IMR-90 (cell line): ENCODE results near the gene FAM43B. TPM values are rescaled to one million over a fixed set of nuclear protein-coding genes. Genes with fewer than 3 reads are reported as not detected.

Experiments used
- ATAC-seq: fragments of 200-7000 bp; cut with Tn5 transposase; 2 replicates; pipeline ENCODE4 v1.9.1; 2020; ENCODE audit warnings: low read depth, mild to moderate bottlenecking, moderate library complexity
- BruUV-seq: library from RNA; stranded (reverse); fragments of 400-500 nt; replicated peaks from 2 replicates; lab custom pipeline; 2021; lab: Mats Ljungman, UMichigan
- CTCF ChIA-PET: fragments of 300-600 bp; formaldehyde crosslinking; extraction: SDS; loops from one replicate; lab custom pipeline; 2021; ENCODE audit warnings: antibody characterized with exemption; lab: Yijun Ruan, JAX
- POLR2A ChIA-PET: fragments of 300-600 bp; sonication (Branson Sonifier 250); formaldehyde crosslinking; loops from one replicate; lab custom pipeline; 2022; ENCODE audit warnings: antibody characterized with exemption; ENCODE audit not compliant: unreplicated experiment; lab: Charles Lee
- DNase-seq: peaks from one replicate; pipeline ENCODE4 v3.0.0; 2013
- H2AFZ ChIP-seq: replicated peaks from 2 replicates; pipeline ENCODE3; 2013; ENCODE audit warnings: low read length, mild to moderate bottlenecking; ENCODE audit not compliant: poor library complexity
- H2AK5ac ChIP-seq: 2 replicates; pipeline ENCODE4 v1.6.1; 2013; ENCODE audit warnings: low read depth, low read length, inconsistent platforms
- H2AK9ac ChIP-seq: replicated peaks from 2 replicates; pipeline ENCODE3; 2013; ENCODE audit warnings: mild to moderate bottlenecking, low read depth, low read length, moderate library complexity; ENCODE audit not compliant: poor library complexity
- H2BK120ac ChIP-seq: 2 replicates; pipeline ENCODE4 v1.6.1; 2013; ENCODE audit warnings: low read depth, low read length, inconsistent platforms
- H2BK15ac ChIP-seq: 3 replicates; pipeline ENCODE4 v1.6.1; 2013; ENCODE audit warnings: low read depth, low read length, inconsistent platforms
- H2BK20ac ChIP-seq: 2 replicates; pipeline ENCODE4 v1.6.1; 2013; ENCODE audit warnings: low read depth, mild to moderate bottlenecking, inconsistent platforms, low read length, moderate library complexity
- H2BK5ac ChIP-seq: 2 replicates; pipeline ENCODE4 v1.6.1; 2013; ENCODE audit warnings: mild to moderate bottlenecking, low read depth, low read length, inconsistent platforms; ENCODE audit not compliant: poor library complexity, severe bottlenecking
- H3K14ac ChIP-seq: replicated peaks from 2 replicates; pipeline ENCODE4 v1.6.1; 2013; ENCODE audit warnings: low read depth, low read length, inconsistent platforms
- H3K18ac ChIP-seq: 2 replicates; pipeline ENCODE4 v1.6.1; 2013; ENCODE audit warnings: low read depth, low read length, control low read depth
- H3K23ac ChIP-seq: 2 replicates; pipeline ENCODE4 v1.6.1; 2013; ENCODE audit warnings: low read depth, low read length, inconsistent platforms
- H3K27ac ChIP-seq: 2 replicates; pipeline ENCODE4 v1.5.1; 2013; ENCODE audit warnings: mild to moderate bottlenecking, control low read depth, low read length; ENCODE audit not compliant: insufficient read depth
- H3K27me3 ChIP-seq: 2 replicates; pipeline ENCODE4 v1.6.1; 2013; ENCODE audit warnings: low read length; ENCODE audit not compliant: control insufficient read depth, insufficient read depth
- H3K36me3 ChIP-seq: 2 replicates; pipeline ENCODE4 v1.6.1; 2013; ENCODE audit warnings: low read length, mixed read lengths; ENCODE audit not compliant: control insufficient read depth, insufficient read depth
- H3K4ac ChIP-seq: 2 replicates; pipeline ENCODE4 v1.6.1; 2013; ENCODE audit warnings: low read depth, low read length, inconsistent platforms
- H3K4me1 ChIP-seq: 2 replicates; pipeline ENCODE4 v1.6.1; 2013; ENCODE audit warnings: low read length, mixed read lengths; ENCODE audit not compliant: control insufficient read depth, insufficient read depth
- H3K4me2 ChIP-seq: 2 replicates; pipeline ENCODE4 v1.6.1; 2013; ENCODE audit warnings: low read depth, mild to moderate bottlenecking, control low read depth, low read length, moderate library complexity
- H3K4me3 ChIP-seq: 2 replicates; pipeline ENCODE4 v1.5.1; 2013; ENCODE audit warnings: low read depth, mild to moderate bottlenecking, control low read depth, low read length, moderate library complexity; ENCODE audit not compliant: insufficient read depth
- H3K56ac ChIP-seq: 2 replicates; pipeline ENCODE4 v1.6.1; 2013; ENCODE audit warnings: low read length, inconsistent platforms; ENCODE audit not compliant: insufficient read depth; ENCODE audit errors: extremely low read depth
- H3K79me1 ChIP-seq, 2 experiments: 2 replicates each; pipeline ENCODE4 v1.6.1; 2013; ENCODE audit warnings: low read length in 2 of 2, inconsistent platforms in 1 of 2, low read depth in 1 of 2
- H3K9ac ChIP-seq: 2 replicates; pipeline ENCODE4 v1.6.1; 2013; ENCODE audit warnings: low read depth, low read length, control low read depth
- H3K9me1 ChIP-seq: 2 replicates; pipeline ENCODE4 v1.6.1; 2013; ENCODE audit warnings: low read length, inconsistent platforms; ENCODE audit not compliant: insufficient read depth
- H3K9me3 ChIP-seq: 2 replicates; pipeline ENCODE4 v1.6.1; 2013; ENCODE audit warnings: low read length; ENCODE audit not compliant: control insufficient read depth, insufficient read depth
- H4K20me1 ChIP-seq: 2 replicates; pipeline ENCODE4 v1.6.1; 2013; ENCODE audit warnings: low read length, inconsistent platforms; ENCODE audit not compliant: insufficient read depth
- H4K5ac ChIP-seq: 2 replicates; pipeline ENCODE4 v1.6.1; 2013; ENCODE audit warnings: mild to moderate bottlenecking, low read depth, low read length, control low read depth
- H4K8ac ChIP-seq, 2 experiments: 2 replicates each; pipeline ENCODE4 v1.6.1; 2013; ENCODE audit warnings: low read depth in 2 of 2, low read length in 2 of 2, control low read depth in 1 of 2, inconsistent platforms in 1 of 2
- H4K91ac ChIP-seq: 2 replicates; pipeline ENCODE4 v1.6.1; 2013; ENCODE audit warnings: low read depth, low read length, inconsistent platforms; ENCODE audit not compliant: insufficient read depth
- BHLHE40 ChIP-seq: fragments of 150-350 bp; IDR thresholded peaks from 2 replicates; pipeline ENCODE4 v1.6.1; 2016; ENCODE audit warnings: mild to moderate bottlenecking, low read depth, low read length
- CEBPB ChIP-seq: IDR thresholded peaks from 2 replicates; pipeline ENCODE4 v1.6.1; 2012; ENCODE audit warnings: low read depth, low read length, improper control_type of control experiment
- FOS ChIP-seq: fragments of 150-350 bp; IDR thresholded peaks from 2 replicates; pipeline ENCODE4 v1.6.1; 2016; ENCODE audit warnings: low read depth, low read length
- MAFK ChIP-seq: IDR thresholded peaks from 2 replicates; pipeline ENCODE4 v1.6.1; 2012; ENCODE audit warnings: low read depth, low read length, improper control_type of control experiment
- MAZ ChIP-seq: IDR thresholded peaks from 2 replicates; pipeline ENCODE4 v1.6.1; 2012; ENCODE audit warnings: low read depth, mild to moderate bottlenecking, low read length, improper control_type of control experiment, moderate library complexity, borderline replicate concordance
- MXI1 ChIP-seq: IDR thresholded peaks from 2 replicates; pipeline ENCODE4 v1.6.1; 2012; ENCODE audit warnings: low read depth, mild to moderate bottlenecking, low read length, moderate library complexity, borderline replicate concordance
- POLR2A ChIP-seq: IDR thresholded peaks from 2 replicates; pipeline ENCODE4 v1.6.1; 2012; ENCODE audit warnings: mild to moderate bottlenecking, low read depth, low read length
- RAD21 ChIP-seq: IDR thresholded peaks from 2 replicates; pipeline ENCODE4 v1.6.1; 2012; ENCODE audit warnings: low read length, improper control_type of control experiment
- RFX5 ChIP-seq: IDR thresholded peaks from 2 replicates; pipeline ENCODE4 v1.8.0; 2012; ENCODE audit warnings: low read depth, mild to moderate bottlenecking, low read length, moderate library complexity
- WGBS, 2 experiments: methylation state at CpG; one replicate each; pipeline versions ENCODE4 v1.1.5 to v1.1.7; 2013; ENCODE audit warnings: missing lambda C conversion rate in 2 of 2; ENCODE audit not compliant: insufficient read length in 1 of 2; ENCODE audit errors: extremely low coverage in 2 of 2; 5-methylcytosine and 5-hydroxymethylcytosine counted together
- dilution Hi-C: fragments of 300-500 bp; cut with HindIII; formaldehyde crosslinking; loops from one replicate; pipeline ENCODE4 v1.14.3; 2018; ENCODE audit warnings: low sequenced_read_pairs; ENCODE audit not compliant: unreplicated experiment
- in situ Hi-C: fragments of 300-500 bp; cut with MboI; formaldehyde crosslinking; loops from 3 replicates; pipeline ENCODE4 v1.14.3; 2019; ENCODE audit warnings: low sequenced_read_pairs, inconsistent platforms, mixed read lengths
- intact Hi-C: fragments of 100-400 bp; cut with micrococcal nuclease; formaldehyde crosslinking; loops from 2 replicates; pipeline ENCODE4 v1.10.0; 2022
- polyA plus RNA-seq, 3 experiments: library from polyadenylated mRNA; depleted of rRNA; stranded (reverse); fragments of >200 nt; gene quantifications; 2 replicates each; pipeline ENCODE4 v1.2.3, GENCODE V29; 2012; ENCODE audit warnings: low replicate concordance in 1 of 3
- total RNA-seq: library from RNA; depleted of rRNA; stranded (reverse); fragments of >200 nt; gene quantifications from 2 replicates; pipeline ENCODE4 v1.2.3, GENCODE V29; 2012
- TF ChIP-seq, protein P1 (sequence below): conservative IDR thresholded peaks from 2 replicates; pipeline ENCODE4 v1.5.1; 2012; ENCODE audit warnings: mild to moderate bottlenecking, low read depth, low read length, improper control_type of control experiment
- TF ChIP-seq, protein P2 (sequence below): fragments of 150-350 bp; IDR thresholded peaks from 2 replicates; pipeline ENCODE4 v1.6.1; 2016; ENCODE audit warnings: low read depth, mild to moderate bottlenecking, low read length, moderate library complexity, borderline replicate concordance

FAM43B gene
- total and polyA plus RNA-seq, 2 of the 4 experiments (the other 2 are of a cell fraction) = 0.05 TPM; not detected in 1

DNA sequence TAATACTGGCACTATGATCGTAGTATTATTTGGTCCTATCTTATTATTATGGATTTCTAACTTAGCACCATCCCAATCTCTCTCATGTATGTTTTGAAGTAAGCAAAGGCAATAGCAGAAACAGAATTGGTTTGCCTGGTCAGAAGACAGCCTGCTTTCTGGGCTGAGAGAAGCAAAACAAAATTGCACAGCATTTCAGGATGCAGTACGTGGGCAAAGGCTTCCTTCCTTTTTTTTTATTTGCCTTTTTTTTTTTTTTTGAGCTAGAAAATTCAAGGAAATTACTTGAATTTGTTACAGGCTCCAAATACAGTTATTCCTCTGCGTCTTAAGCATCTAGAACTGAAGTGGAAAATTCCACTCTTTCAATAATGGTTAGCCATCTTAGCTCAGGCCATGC lies 45.3 kb downstream of the FAM43B start:
- ATAC-seq = no peak
- Histone ChIP-seq H2BK5ac (no peak overlapping the region), H2BK20ac (no peak overlapping the region), H3K56ac (no peak overlapping the region), H3K14ac (no peak overlapping the region), H3K4ac (no peak overlapping the region), H2AK9ac (no peak overlapping the region), H3K79me1 (no peaks in the 10 kb centered on the region), H4K20me1 (no peaks in the 10 kb centered on the region), H2AK5ac (no peak overlapping the region), H4K91ac (no peak overlapping the region), H3K4me1 (peaks cover 6% of the 10 kb centered on the region), H3K9me3 (no peaks in the 10 kb centered on the region), H3K27me3 (peaks cover 8% of the 10 kb centered on the region; the same call in 1 of the 2 replicates), H3K9ac (no peak overlapping the region), H3K23ac (no peak overlapping the region), H3K36me3 (no peaks in the 10 kb centered on the region), H3K9me1 (peaks cover 11% of the 10 kb centered on the region; the same call in 1 of the 2 replicates), H2BK120ac (no peak overlapping the region), H4K8ac (no peak overlapping the region), H3K4me3 (no peak overlapping the region), H3K27ac (no peak overlapping the region), H3K4me2 (no peak overlapping the region), H2BK15ac (no peak overlapping the region), H4K5ac (no peak overlapping the region), H2AFZ (no peak overlapping the region), H3K18ac (no peak overlapping the region)
- intact Hi-C loops = no loop called here
- dilution Hi-C loops = no loop called here
- ChIA-PET CTCF (no interaction called here), POLR2A (no interaction called here)
- no peak for DNase-seq
- in situ Hi-C loops = no loop called here
- TF ChIP-seq BHLHE40 (no peak), MAZ (no peak), MAFK (no peak), CEBPB (no peak), RFX5 (no peak), MXI1 (no peak), RAD21 (no peak), POLR2A (no peak), FOS (no peak)
- TF ChIP-seq, protein P1, sequence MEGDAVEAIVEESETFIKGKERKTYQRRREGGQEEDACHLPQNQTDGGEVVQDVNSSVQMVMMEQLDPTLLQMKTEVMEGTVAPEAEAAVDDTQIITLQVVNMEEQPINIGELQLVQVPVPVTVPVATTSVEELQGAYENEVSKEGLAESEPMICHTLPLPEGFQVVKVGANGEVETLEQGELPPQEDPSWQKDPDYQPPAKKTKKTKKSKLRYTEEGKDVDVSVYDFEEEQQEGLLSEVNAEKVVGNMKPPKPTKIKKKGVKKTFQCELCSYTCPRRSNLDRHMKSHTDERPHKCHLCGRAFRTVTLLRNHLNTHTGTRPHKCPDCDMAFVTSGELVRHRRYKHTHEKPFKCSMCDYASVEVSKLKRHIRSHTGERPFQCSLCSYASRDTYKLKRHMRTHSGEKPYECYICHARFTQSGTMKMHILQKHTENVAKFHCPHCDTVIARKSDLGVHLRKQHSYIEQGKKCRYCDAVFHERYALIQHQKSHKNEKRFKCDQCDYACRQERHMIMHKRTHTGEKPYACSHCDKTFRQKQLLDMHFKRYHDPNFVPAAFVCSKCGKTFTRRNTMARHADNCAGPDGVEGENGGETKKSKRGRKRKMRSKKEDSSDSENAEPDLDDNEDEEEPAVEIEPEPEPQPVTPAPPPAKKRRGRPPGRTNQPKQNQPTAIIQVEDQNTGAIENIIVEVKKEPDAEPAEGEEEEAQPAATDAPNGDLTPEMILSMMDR = no peak
- TF ChIP-seq, protein P2, sequence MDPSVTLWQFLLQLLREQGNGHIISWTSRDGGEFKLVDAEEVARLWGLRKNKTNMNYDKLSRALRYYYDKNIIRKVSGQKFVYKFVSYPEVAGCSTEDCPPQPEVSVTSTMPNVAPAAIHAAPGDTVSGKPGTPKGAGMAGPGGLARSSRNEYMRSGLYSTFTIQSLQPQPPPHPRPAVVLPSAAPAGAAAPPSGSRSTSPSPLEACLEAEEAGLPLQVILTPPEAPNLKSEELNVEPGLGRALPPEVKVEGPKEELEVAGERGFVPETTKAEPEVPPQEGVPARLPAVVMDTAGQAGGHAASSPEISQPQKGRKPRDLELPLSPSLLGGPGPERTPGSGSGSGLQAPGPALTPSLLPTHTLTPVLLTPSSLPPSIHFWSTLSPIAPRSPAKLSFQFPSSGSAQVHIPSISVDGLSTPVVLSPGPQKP = no peak
- BruUV-seq = no TSS peak
- no CpG with 5 or more reads among the region's 3 CpGs for WGBS, 2 experiments
